Bronchial smooth muscle cell (primary cell): ENCODE data around the gene CCDC7. TPM values are rescaled to one million over a fixed set of nuclear protein-coding genes. Genes with fewer than 3 reads are reported as not detected.

Experiments used
- total RNA-seq: library from RNA; depleted of rRNA; stranded (reverse); fragments of >200 nt; gene quantifications from 2 replicates; pipeline ENCODE4 v1.2.1, GENCODE V29; 2014

CCDC7 gene
- 9.9 and 18.0 TPM in 2 replicates for total RNA-seq

GRCh38 chr10:32445740-32446535, at the start of gene CCDC7:
Gene CCDC7, plus strand, starts transcription at chr10:32446140. Its CDS starts 5,503 bp downstream, at chr10:32451643.

Other genes with a start within 250 kb of the CCDC7 start
- 21.4 and 21.6 TPM in 2 replicates for gene EPC1, start 99.0 kb upstream of the CCDC7 start, total RNA-seq